ENCODE data around the gene EFCAB10.

EFCAB10 gene

GRCh38 chr7:105577251-105577650 is 4.0 kb downstream of the EFCAB10 start:
- H3K4me3 ChIP-seq (ENCODE audit: low read depth, low read length) = no peak overlapping the region
- TF ChIP-seq, protein P1, sequence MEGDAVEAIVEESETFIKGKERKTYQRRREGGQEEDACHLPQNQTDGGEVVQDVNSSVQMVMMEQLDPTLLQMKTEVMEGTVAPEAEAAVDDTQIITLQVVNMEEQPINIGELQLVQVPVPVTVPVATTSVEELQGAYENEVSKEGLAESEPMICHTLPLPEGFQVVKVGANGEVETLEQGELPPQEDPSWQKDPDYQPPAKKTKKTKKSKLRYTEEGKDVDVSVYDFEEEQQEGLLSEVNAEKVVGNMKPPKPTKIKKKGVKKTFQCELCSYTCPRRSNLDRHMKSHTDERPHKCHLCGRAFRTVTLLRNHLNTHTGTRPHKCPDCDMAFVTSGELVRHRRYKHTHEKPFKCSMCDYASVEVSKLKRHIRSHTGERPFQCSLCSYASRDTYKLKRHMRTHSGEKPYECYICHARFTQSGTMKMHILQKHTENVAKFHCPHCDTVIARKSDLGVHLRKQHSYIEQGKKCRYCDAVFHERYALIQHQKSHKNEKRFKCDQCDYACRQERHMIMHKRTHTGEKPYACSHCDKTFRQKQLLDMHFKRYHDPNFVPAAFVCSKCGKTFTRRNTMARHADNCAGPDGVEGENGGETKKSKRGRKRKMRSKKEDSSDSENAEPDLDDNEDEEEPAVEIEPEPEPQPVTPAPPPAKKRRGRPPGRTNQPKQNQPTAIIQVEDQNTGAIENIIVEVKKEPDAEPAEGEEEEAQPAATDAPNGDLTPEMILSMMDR (IDR thresholded peaks at IDR 0.05; ENCODE audit: insufficient read depth, low read depth, low read length, missing control alignments) = no peak
- DNase-seq (ENCODE audit: low read depth) = no peak

GRCh38 chr7:105571891-105572290 is 9.4 kb downstream of the EFCAB10 start:
- TF ChIP-seq, protein P1 (IDR thresholded peaks at IDR 0.05; ENCODE audit: insufficient read depth, low read depth, low read length, missing control alignments) = no peak
- no peak for DNase-seq (ENCODE audit: low read depth)
- no peak overlapping the region for H3K4me3 ChIP-seq (ENCODE audit: low read depth, low read length)

DNA sequence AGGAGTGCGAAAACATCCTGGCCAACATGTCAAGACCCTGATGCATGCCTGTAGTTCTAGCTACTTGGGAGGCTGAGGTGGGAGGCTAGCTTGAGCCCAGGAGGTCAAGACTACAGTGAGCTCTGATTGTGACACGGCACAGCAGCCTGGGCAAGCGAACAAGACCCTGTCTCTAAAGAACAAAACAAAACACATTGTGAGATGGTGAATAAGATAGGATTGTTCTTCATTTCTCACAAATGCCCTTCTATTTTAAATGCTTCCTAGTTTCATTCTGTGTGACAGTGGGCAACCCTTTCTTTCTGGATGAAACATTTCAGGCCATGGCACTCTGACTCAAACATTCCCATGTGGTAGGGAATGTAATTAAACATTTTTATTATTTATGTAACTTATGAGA is 13.5 kb downstream of the EFCAB10 start:
- TF ChIP-seq, protein P1 (IDR thresholded peaks at IDR 0.05; ENCODE audit: insufficient read depth, low read depth, low read length, missing control alignments) = no peak
- no peak overlapping the region for H3K4me3 ChIP-seq (ENCODE audit: low read depth, low read length)
- DNase-seq (ENCODE audit: low read depth) = no peak

GRCh38 chr7:105567024-105567423 is 14.3 kb downstream of the EFCAB10 start:
- no peak for DNase-seq (ENCODE audit: low read depth)
- H3K4me3 ChIP-seq (ENCODE audit: low read depth, low read length) = no peak overlapping the region
- TF ChIP-seq, protein P1 (IDR thresholded peaks at IDR 0.05; ENCODE audit: insufficient read depth, low read depth, low read length, missing control alignments) = no peak

DNA sequence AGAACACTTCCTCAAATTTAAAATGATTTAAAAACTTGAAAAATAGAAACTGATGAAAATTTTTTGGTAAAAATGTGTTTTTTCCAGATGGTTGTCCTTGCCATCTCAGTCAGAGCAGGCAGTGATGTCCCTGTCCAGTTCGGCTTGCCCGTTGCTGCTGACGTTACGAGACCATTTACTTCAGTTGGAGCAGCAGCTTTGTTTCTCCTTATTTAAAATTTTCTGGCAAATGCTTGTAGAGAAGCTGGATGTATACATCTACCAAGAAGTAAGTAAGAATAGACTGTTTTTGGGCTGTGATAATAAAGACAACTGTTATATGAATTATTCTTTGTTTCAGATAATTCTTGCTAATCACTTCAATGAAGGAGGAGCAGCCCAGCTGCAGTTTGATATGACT is 16.1 kb downstream of the EFCAB10 start:
- no peak overlapping the region for H3K4me3 ChIP-seq (ENCODE audit: low read depth, low read length)
- TF ChIP-seq, protein P1 (IDR thresholded peaks at IDR 0.05; ENCODE audit: insufficient read depth, low read depth, low read length, missing control alignments) = no peak
- no peak for DNase-seq (ENCODE audit: low read depth)

- DNase-seq (ENCODE audit: low read depth) = no peak
- no peak overlapping the region for H3K4me3 ChIP-seq (ENCODE audit: low read depth, low read length)
- TF ChIP-seq, protein P1 (IDR thresholded peaks at IDR 0.05; ENCODE audit: insufficient read depth, low read depth, low read length, missing control alignments) = no peak
These were observed 21.4 kb downstream of the EFCAB10 start for GRCh38 chr7:105559926-105560325.

GRCh38 chr7:105538339-105538738 is 43.0 kb downstream of the EFCAB10 start:
- TF ChIP-seq, protein P1 (IDR thresholded peaks at IDR 0.05; ENCODE audit: insufficient read depth, low read depth, low read length, missing control alignments) = no peak
- no peak for DNase-seq (ENCODE audit: low read depth)
- no peak overlapping the region for H3K4me3 ChIP-seq (ENCODE audit: low read depth, low read length)
